IMR-90 (cell line): ENCODE results near the gene MRPL41. TPM values are rescaled to one million over a fixed set of nuclear protein-coding genes. Genes with fewer than 3 reads are reported as not detected.

Experiments
- ATAC-seq: fragments of 200-7000 bp; cut with Tn5 transposase; 2 replicates; pipeline ENCODE4 v1.9.1; 2020; ENCODE audit warnings: low read depth, mild to moderate bottlenecking, moderate library complexity
- BruUV-seq: library from RNA; stranded (reverse); fragments of 400-500 nt; replicated peaks from 2 replicates; lab custom pipeline; 2021; lab: Mats Ljungman, UMichigan
- CTCF ChIA-PET: fragments of 300-600 bp; formaldehyde crosslinking; extraction: SDS; loops from one replicate; lab custom pipeline; 2021; ENCODE audit warnings: antibody characterized with exemption; lab: Yijun Ruan, JAX
- POLR2A ChIA-PET: fragments of 300-600 bp; sonication (Branson Sonifier 250); formaldehyde crosslinking; loops from one replicate; lab custom pipeline; 2022; ENCODE audit warnings: antibody characterized with exemption; ENCODE audit not compliant: unreplicated experiment; lab: Charles Lee
- DNase-seq: peaks from one replicate; pipeline ENCODE4 v3.0.0; 2013
- H2AFZ ChIP-seq: replicated peaks from 2 replicates; pipeline ENCODE3; 2013; ENCODE audit warnings: low read length, mild to moderate bottlenecking; ENCODE audit not compliant: poor library complexity
- H2AK5ac ChIP-seq: 2 replicates; pipeline ENCODE4 v1.6.1; 2013; ENCODE audit warnings: low read depth, low read length, inconsistent platforms
- H2AK9ac ChIP-seq: replicated peaks from 2 replicates; pipeline ENCODE3; 2013; ENCODE audit warnings: mild to moderate bottlenecking, low read depth, low read length, moderate library complexity; ENCODE audit not compliant: poor library complexity
- H2BK120ac ChIP-seq: 2 replicates; pipeline ENCODE4 v1.6.1; 2013; ENCODE audit warnings: low read depth, low read length, inconsistent platforms
- H2BK15ac ChIP-seq: 3 replicates; pipeline ENCODE4 v1.6.1; 2013; ENCODE audit warnings: low read depth, low read length, inconsistent platforms
- H2BK20ac ChIP-seq: 2 replicates; pipeline ENCODE4 v1.6.1; 2013; ENCODE audit warnings: low read depth, mild to moderate bottlenecking, inconsistent platforms, low read length, moderate library complexity
- H2BK5ac ChIP-seq: 2 replicates; pipeline ENCODE4 v1.6.1; 2013; ENCODE audit warnings: mild to moderate bottlenecking, low read depth, low read length, inconsistent platforms; ENCODE audit not compliant: poor library complexity, severe bottlenecking
- H3K14ac ChIP-seq: replicated peaks from 2 replicates; pipeline ENCODE4 v1.6.1; 2013; ENCODE audit warnings: low read depth, low read length, inconsistent platforms
- H3K18ac ChIP-seq: 2 replicates; pipeline ENCODE4 v1.6.1; 2013; ENCODE audit warnings: low read depth, low read length, control low read depth
- H3K23ac ChIP-seq: 2 replicates; pipeline ENCODE4 v1.6.1; 2013; ENCODE audit warnings: low read depth, low read length, inconsistent platforms
- H3K27ac ChIP-seq: 2 replicates; pipeline ENCODE4 v1.5.1; 2013; ENCODE audit warnings: mild to moderate bottlenecking, control low read depth, low read length; ENCODE audit not compliant: insufficient read depth
- H3K27me3 ChIP-seq: 2 replicates; pipeline ENCODE4 v1.6.1; 2013; ENCODE audit warnings: low read length; ENCODE audit not compliant: control insufficient read depth, insufficient read depth
- H3K36me3 ChIP-seq: 2 replicates; pipeline ENCODE4 v1.6.1; 2013; ENCODE audit warnings: low read length, mixed read lengths; ENCODE audit not compliant: control insufficient read depth, insufficient read depth
- H3K4ac ChIP-seq: 2 replicates; pipeline ENCODE4 v1.6.1; 2013; ENCODE audit warnings: low read depth, low read length, inconsistent platforms
- H3K4me1 ChIP-seq: 2 replicates; pipeline ENCODE4 v1.6.1; 2013; ENCODE audit warnings: low read length, mixed read lengths; ENCODE audit not compliant: control insufficient read depth, insufficient read depth
- H3K4me2 ChIP-seq: 2 replicates; pipeline ENCODE4 v1.6.1; 2013; ENCODE audit warnings: low read depth, mild to moderate bottlenecking, control low read depth, low read length, moderate library complexity
- H3K4me3 ChIP-seq: 2 replicates; pipeline ENCODE4 v1.5.1; 2013; ENCODE audit warnings: low read depth, mild to moderate bottlenecking, control low read depth, low read length, moderate library complexity; ENCODE audit not compliant: insufficient read depth
- H3K56ac ChIP-seq: 2 replicates; pipeline ENCODE4 v1.6.1; 2013; ENCODE audit warnings: low read length, inconsistent platforms; ENCODE audit not compliant: insufficient read depth; ENCODE audit errors: extremely low read depth
- H3K79me1 ChIP-seq, 2 experiments: 2 replicates each; pipeline ENCODE4 v1.6.1; 2013; ENCODE audit warnings: low read length in 2 of 2, inconsistent platforms in 1 of 2, low read depth in 1 of 2
- H3K9ac ChIP-seq: 2 replicates; pipeline ENCODE4 v1.6.1; 2013; ENCODE audit warnings: low read depth, low read length, control low read depth
- H3K9me1 ChIP-seq: 2 replicates; pipeline ENCODE4 v1.6.1; 2013; ENCODE audit warnings: low read length, inconsistent platforms; ENCODE audit not compliant: insufficient read depth
- H3K9me3 ChIP-seq: 2 replicates; pipeline ENCODE4 v1.6.1; 2013; ENCODE audit warnings: low read length; ENCODE audit not compliant: control insufficient read depth, insufficient read depth
- H4K20me1 ChIP-seq: 2 replicates; pipeline ENCODE4 v1.6.1; 2013; ENCODE audit warnings: low read length, inconsistent platforms; ENCODE audit not compliant: insufficient read depth
- H4K5ac ChIP-seq: 2 replicates; pipeline ENCODE4 v1.6.1; 2013; ENCODE audit warnings: mild to moderate bottlenecking, low read depth, low read length, control low read depth
- H4K8ac ChIP-seq, 2 experiments: 2 replicates each; pipeline ENCODE4 v1.6.1; 2013; ENCODE audit warnings: low read depth in 2 of 2, low read length in 2 of 2, control low read depth in 1 of 2, inconsistent platforms in 1 of 2
- H4K91ac ChIP-seq: 2 replicates; pipeline ENCODE4 v1.6.1; 2013; ENCODE audit warnings: low read depth, low read length, inconsistent platforms; ENCODE audit not compliant: insufficient read depth
- CHD1 ChIP-seq: IDR thresholded peaks from 2 replicates; pipeline ENCODE4 v1.6.1; 2012; ENCODE audit warnings: low read depth, low read length, improper control_type of control experiment
- MAZ ChIP-seq: IDR thresholded peaks from 2 replicates; pipeline ENCODE4 v1.6.1; 2012; ENCODE audit warnings: low read depth, mild to moderate bottlenecking, low read length, improper control_type of control experiment, moderate library complexity, borderline replicate concordance
- RCOR1 ChIP-seq: IDR thresholded peaks from 2 replicates; pipeline ENCODE4 v1.6.1; 2012; ENCODE audit warnings: mild to moderate bottlenecking, low read length, improper control_type of control experiment; ENCODE audit not compliant: insufficient replicate concordance
- WGBS, 2 experiments: methylation state at CpG; one replicate each; pipeline versions ENCODE4 v1.1.5 to v1.1.7; 2013; ENCODE audit warnings: missing lambda C conversion rate in 2 of 2; ENCODE audit not compliant: insufficient read length in 1 of 2; ENCODE audit errors: extremely low coverage in 2 of 2; 5-methylcytosine and 5-hydroxymethylcytosine counted together
- dilution Hi-C: fragments of 300-500 bp; cut with HindIII; formaldehyde crosslinking; loops from one replicate; pipeline ENCODE4 v1.14.3; 2018; ENCODE audit warnings: low sequenced_read_pairs; ENCODE audit not compliant: unreplicated experiment
- in situ Hi-C: fragments of 300-500 bp; cut with MboI; formaldehyde crosslinking; loops from 3 replicates; pipeline ENCODE4 v1.14.3; 2019; ENCODE audit warnings: low sequenced_read_pairs, inconsistent platforms, mixed read lengths
- intact Hi-C: fragments of 100-400 bp; cut with micrococcal nuclease; formaldehyde crosslinking; loops from 2 replicates; pipeline ENCODE4 v1.10.0; 2022
- polyA plus RNA-seq, 3 experiments: library from polyadenylated mRNA; depleted of rRNA; stranded (reverse); fragments of >200 nt; gene quantifications; 2 replicates each; pipeline ENCODE4 v1.2.3, GENCODE V29; 2012; ENCODE audit warnings: low replicate concordance in 1 of 3
- total RNA-seq: library from RNA; depleted of rRNA; stranded (reverse); fragments of >200 nt; gene quantifications from 2 replicates; pipeline ENCODE4 v1.2.3, GENCODE V29; 2012

The MRPL41 gene
- total and polyA plus RNA-seq, 2 of the 4 experiments (the other 2 are of a cell fraction): 15.6 to 38.9 TPM

GRCh38 chr9:137505421-137506140, 46.1 kb upstream of the MRPL41 start:
- Histone ChIP-seq H2BK120ac (no peak overlapping the region), H3K27ac (no peak overlapping the region), H2BK5ac (no peak overlapping the region), H2AFZ (no peak overlapping the region), H3K4me3 (no peak overlapping the region), H4K20me1 (no peaks in the 10 kb centered on the region), H3K9me1 (no peaks in the 10 kb centered on the region), H2BK20ac (no peak overlapping the region), H3K4me2 (no peak overlapping the region), H3K14ac (no peak overlapping the region), H3K56ac (no peak overlapping the region), H4K91ac (no peak overlapping the region), H4K8ac (no peak overlapping the region), H3K23ac (no peak overlapping the region), H4K5ac (no peak overlapping the region), H2AK9ac (no peak overlapping the region), H3K4ac (no peak overlapping the region), H3K4me1 (no peaks in the 10 kb centered on the region), H3K18ac (no peak overlapping the region), H3K36me3 (no peaks in the 10 kb centered on the region), H3K79me1 (no peaks in the 10 kb centered on the region), H3K9me3 (peaks cover 2% of the 10 kb centered on the region; the same call in 1 of the 2 replicates), H3K27me3 (no peaks in the 10 kb centered on the region; the same call in 1 of the 2 replicates), H3K9ac (no peak overlapping the region), H2BK15ac (no peak overlapping the region), H2AK5ac (no peak overlapping the region)
- in situ Hi-C loops: no loop called here
- intact Hi-C loops: no loop called here
- POLR2A ChIA-PET: no interaction called here
- BruUV-seq: no TSS peak
- DNase-seq (no peak), ATAC-seq (no peak)
- dilution Hi-C loops: no loop called here
- 86% methylated on average over 14 of the region's 28 CpGs; no CpG with 5 or more reads in 1 of the 2 experiments for WGBS, 2 experiments
- TF ChIP-seq MAZ (no peak), RCOR1 (no peak), CHD1 (no peak)
- CTCF ChIA-PET: interaction anchor here (0.6 kb wide), 1 partner anchor 18 kb away, joined by 5 read pairs; no protein-coding TSS in a partner anchor
